ENCODE results near the gene CELF3.

Gene CELF3

GRCh38 chr1:151737026-151737425 lies 20.4 kb upstream of the CELF3 start:
- TF ChIP-seq FOXP2 (optimal IDR thresholded peaks at IDR 0.05; ENCODE audit: borderline replicate concordance, extremely low read depth, extremely low read length, insufficient read depth) (no peak), TAF1 (IDR thresholded peaks at IDR 0.05; ENCODE audit: borderline replicate concordance, insufficient read depth, low read length) (no peak), SIN3A (IDR thresholded peaks at IDR 0.05; ENCODE audit: borderline replicate concordance, insufficient read depth, low read length) (no peak), POLR2AphosphoS5 (IDR thresholded peaks at IDR 0.05; ENCODE audit: low read depth, low read length) (no peak)
- TF ChIP-seq, protein P1, sequence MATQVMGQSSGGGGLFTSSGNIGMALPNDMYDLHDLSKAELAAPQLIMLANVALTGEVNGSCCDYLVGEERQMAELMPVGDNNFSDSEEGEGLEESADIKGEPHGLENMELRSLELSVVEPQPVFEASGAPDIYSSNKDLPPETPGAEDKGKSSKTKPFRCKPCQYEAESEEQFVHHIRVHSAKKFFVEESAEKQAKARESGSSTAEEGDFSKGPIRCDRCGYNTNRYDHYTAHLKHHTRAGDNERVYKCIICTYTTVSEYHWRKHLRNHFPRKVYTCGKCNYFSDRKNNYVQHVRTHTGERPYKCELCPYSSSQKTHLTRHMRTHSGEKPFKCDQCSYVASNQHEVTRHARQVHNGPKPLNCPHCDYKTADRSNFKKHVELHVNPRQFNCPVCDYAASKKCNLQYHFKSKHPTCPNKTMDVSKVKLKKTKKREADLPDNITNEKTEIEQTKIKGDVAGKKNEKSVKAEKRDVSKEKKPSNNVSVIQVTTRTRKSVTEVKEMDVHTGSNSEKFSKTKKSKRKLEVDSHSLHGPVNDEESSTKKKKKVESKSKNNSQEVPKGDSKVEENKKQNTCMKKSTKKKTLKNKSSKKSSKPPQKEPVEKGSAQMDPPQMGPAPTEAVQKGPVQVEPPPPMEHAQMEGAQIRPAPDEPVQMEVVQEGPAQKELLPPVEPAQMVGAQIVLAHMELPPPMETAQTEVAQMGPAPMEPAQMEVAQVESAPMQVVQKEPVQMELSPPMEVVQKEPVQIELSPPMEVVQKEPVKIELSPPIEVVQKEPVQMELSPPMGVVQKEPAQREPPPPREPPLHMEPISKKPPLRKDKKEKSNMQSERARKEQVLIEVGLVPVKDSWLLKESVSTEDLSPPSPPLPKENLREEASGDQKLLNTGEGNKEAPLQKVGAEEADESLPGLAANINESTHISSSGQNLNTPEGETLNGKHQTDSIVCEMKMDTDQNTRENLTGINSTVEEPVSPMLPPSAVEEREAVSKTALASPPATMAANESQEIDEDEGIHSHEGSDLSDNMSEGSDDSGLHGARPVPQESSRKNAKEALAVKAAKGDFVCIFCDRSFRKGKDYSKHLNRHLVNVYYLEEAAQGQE (IDR thresholded peaks at IDR 0.05; ENCODE audit: insufficient read depth in 1 of 2, low read depth in 2 of 2, low read length in 2 of 2), result no peak

GRCh38 chr1:151733126-151733525 lies 16.5 kb upstream of the CELF3 start:
- TF ChIP-seq SIN3A (IDR thresholded peaks at IDR 0.05; ENCODE audit: borderline replicate concordance, insufficient read depth, low read length), result no peak
- no peak for TF ChIP-seq TAF1 (IDR thresholded peaks at IDR 0.05; ENCODE audit: borderline replicate concordance, insufficient read depth, low read length)

DNA sequence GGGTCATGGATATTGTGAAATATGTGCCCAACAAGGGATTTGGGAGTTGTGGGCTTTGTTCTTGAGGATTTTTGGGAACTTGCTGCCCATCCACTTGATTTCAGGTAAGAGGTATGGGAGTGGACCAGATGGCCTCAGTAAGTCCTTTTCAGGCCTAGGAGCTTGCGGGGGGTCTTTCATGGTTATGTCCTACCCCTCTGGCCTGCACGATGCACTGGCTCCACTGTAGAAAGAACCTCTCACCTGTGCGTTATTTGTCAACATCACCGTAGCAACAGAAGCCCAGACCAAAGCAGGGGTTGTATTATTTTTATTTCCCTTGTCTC lies 13.3 kb upstream of the CELF3 start:
- no peak for TF ChIP-seq FOXP2 (optimal IDR thresholded peaks at IDR 0.05; ENCODE audit: borderline replicate concordance, extremely low read depth, extremely low read length, insufficient read depth)
- TF ChIP-seq POLR2AphosphoS5 (IDR thresholded peaks at IDR 0.05; ENCODE audit: low read depth, low read length), result no peak
- no peak for TF ChIP-seq SIN3A (IDR thresholded peaks at IDR 0.05; ENCODE audit: borderline replicate concordance, insufficient read depth, low read length)
- TF ChIP-seq, protein P1 (IDR thresholded peaks at IDR 0.05; ENCODE audit: insufficient read depth in 1 of 2, low read depth in 2 of 2, low read length in 2 of 2), result no peak
- no peak for TF ChIP-seq TAF1 (IDR thresholded peaks at IDR 0.05; ENCODE audit: borderline replicate concordance, insufficient read depth, low read length)

- TF ChIP-seq POLR2AphosphoS5 (IDR thresholded peaks at IDR 0.05; ENCODE audit: low read depth, low read length) (no peak), SIN3A (IDR thresholded peaks at IDR 0.05; ENCODE audit: borderline replicate concordance, insufficient read depth, low read length) (no peak), FOXP2 (optimal IDR thresholded peaks at IDR 0.05; ENCODE audit: borderline replicate concordance, extremely low read depth, extremely low read length, insufficient read depth) (no peak), TAF1 (IDR thresholded peaks at IDR 0.05; ENCODE audit: borderline replicate concordance, insufficient read depth, low read length) (no peak)
- TF ChIP-seq, protein P1 (IDR thresholded peaks at IDR 0.05; ENCODE audit: insufficient read depth in 1 of 2, low read depth in 2 of 2, low read length in 2 of 2), result no peak
Observed at GRCh38 chr1:151729157-151729965, 12.8 kb upstream of the CELF3 start.

DNA sequence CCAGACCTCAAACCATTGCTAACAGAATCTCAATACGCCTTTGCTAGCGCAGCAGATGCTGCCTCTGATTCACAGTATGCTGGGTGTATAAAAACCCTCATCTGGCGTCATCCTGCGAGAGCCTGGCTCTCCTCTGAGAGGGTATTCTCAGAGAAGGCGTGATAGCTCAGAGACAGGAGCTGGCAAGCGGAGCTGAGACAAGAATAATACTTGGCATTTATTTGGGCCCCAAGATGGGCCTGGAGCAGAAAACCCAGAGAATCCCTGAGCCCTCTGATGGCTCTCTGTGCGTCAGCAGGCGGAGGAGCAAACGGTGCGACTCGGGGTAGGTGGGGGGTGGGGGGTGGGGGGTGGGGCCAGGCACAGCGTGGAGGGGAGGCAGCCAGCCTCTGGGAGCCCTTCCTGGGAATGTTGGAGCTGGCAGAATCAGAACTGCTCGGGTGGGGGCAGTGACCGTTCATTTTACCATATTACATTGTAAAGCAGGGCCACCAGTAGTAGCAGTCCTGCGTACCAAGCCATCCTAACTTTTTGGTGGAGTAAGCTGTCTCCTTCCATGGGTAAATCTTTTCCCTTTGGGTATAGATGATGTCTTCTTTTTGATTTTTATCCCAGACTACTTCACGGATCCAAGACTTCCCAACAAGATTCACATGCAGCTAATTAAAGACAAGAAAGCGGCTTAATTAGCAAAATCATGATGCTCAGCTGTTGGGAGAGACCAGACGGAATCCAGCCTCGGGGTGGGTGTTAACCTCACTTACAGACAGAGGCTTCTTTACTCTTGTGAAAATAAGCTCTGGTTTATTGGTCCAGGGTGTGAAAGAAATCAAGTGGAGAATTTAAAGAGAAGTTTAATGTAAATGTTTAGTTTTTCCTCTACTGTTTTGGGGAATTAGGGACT lies 11.8 kb upstream of the CELF3 start:
- no peak for TF ChIP-seq POLR2AphosphoS5 (IDR thresholded peaks at IDR 0.05; ENCODE audit: low read depth, low read length)
- TF ChIP-seq FOXP2 (optimal IDR thresholded peaks at IDR 0.05; ENCODE audit: borderline replicate concordance, extremely low read depth, extremely low read length, insufficient read depth), result no peak
- TF ChIP-seq, protein P1 (IDR thresholded peaks at IDR 0.05; ENCODE audit: insufficient read depth in 1 of 2, low read depth in 2 of 2, low read length in 2 of 2), result no peak
- no peak for TF ChIP-seq TAF1 (IDR thresholded peaks at IDR 0.05; ENCODE audit: borderline replicate concordance, insufficient read depth, low read length)
- no peak for TF ChIP-seq SIN3A (IDR thresholded peaks at IDR 0.05; ENCODE audit: borderline replicate concordance, insufficient read depth, low read length)

All from PFSK-1 (cell line).